AG10803 (cell line): ENCODE data around the gene DLGAP1.

ENCODE experiments used
- DNase-seq: peaks from one replicate; pipeline ENCODE4 v3.0.0; 2010; ENCODE audit warnings: low read depth
- H3K4me3 ChIP-seq: 2 replicates; pipeline ENCODE4 v1.5.1; 2011; ENCODE audit warnings: mild to moderate bottlenecking, low read length, control low read depth
- CTCF ChIP-seq: conservative IDR thresholded peaks from 2 replicates; pipeline ENCODE4 v1.5.1; 2011; ENCODE audit warnings: mild to moderate bottlenecking, low read length, control low read depth, inconsistent platforms

The DLGAP1 gene

GRCh38 chr18:3463051-3463450 is 992.1 kb downstream of the DLGAP1 start:
- TF ChIP-seq CTCF = no peak
- no peak overlapping the region for H3K4me3 ChIP-seq
- peak; percentile 85 for DNase-seq

- DNase-seq = no peak
- TF ChIP-seq CTCF = no peak
- no peak overlapping the region for H3K4me3 ChIP-seq
Observed at GRCh38 chr18:3461704-3462103, 993.4 kb downstream of the DLGAP1 start.

GRCh38 chr18:3460823-3461398 is 994.2 kb downstream of the DLGAP1 start:
- no peak for TF ChIP-seq CTCF
- H3K4me3 ChIP-seq = no peak overlapping the region
- no peak for DNase-seq

GRCh38 chr18:3458952-3459853 is 995.9 kb downstream of the DLGAP1 start:
- DNase-seq = peak; percentile 52
- no peak for TF ChIP-seq CTCF
- no peak overlapping the region for H3K4me3 ChIP-seq

GRCh38 chr18:3458378-3458777 is 996.7 kb downstream of the DLGAP1 start:
- DNase-seq = no peak
- H3K4me3 ChIP-seq = no peak overlapping the region
- no peak for TF ChIP-seq CTCF

- H3K4me3 ChIP-seq = no peak overlapping the region
- no peak for DNase-seq
- no peak for TF ChIP-seq CTCF
Observed at GRCh38 chr18:3457261-3457724, 997.8 kb downstream of the DLGAP1 start.

GRCh38 chr18:3456686-3457069 is 998.4 kb downstream of the DLGAP1 start:
- no peak for DNase-seq
- TF ChIP-seq CTCF = no peak
- no peak overlapping the region for H3K4me3 ChIP-seq
